HepG2 (cell line): ENCODE data around the gene METTL27. TPM values are rescaled to one million over a fixed set of nuclear protein-coding genes. Genes with fewer than 3 reads are reported as not detected.

ENCODE experiments used
- FOXJ3 ChIP-seq: sonication (generic); formaldehyde crosslinking; IDR thresholded peaks from 2 replicates; pipeline ENCODE4 v1.4.0; 2020; ENCODE audit warnings: missing genetic modification reagents, mild to moderate bottlenecking, borderline replicate concordance
- HDAC1 ChIP-seq: sonication (generic); formaldehyde crosslinking; IDR thresholded peaks from 2 replicates; pipeline ENCODE4 v1.5.1; 2020; ENCODE audit warnings: mild to moderate bottlenecking, missing genetic modification reagents
- HNRNPUL1 ChIP-seq: fragments of 200-400 bp; formaldehyde crosslinking; IDR thresholded peaks from 2 replicates; pipeline ENCODE4 v1.6.1; 2017; ENCODE audit warnings: low read depth, mild to moderate bottlenecking, low read length, moderate library complexity
- HOXD1 ChIP-seq: sonication (generic); formaldehyde crosslinking; IDR thresholded peaks from 2 replicates; pipeline ENCODE4 v1.5.0; 2020; ENCODE audit warnings: missing genetic modification reagents
- JUN ChIP-seq: sonication (generic); formaldehyde crosslinking; IDR thresholded peaks from 2 replicates; pipeline ENCODE4 v1.4.0; 2020; ENCODE audit warnings: mild to moderate bottlenecking, missing genetic modification reagents
- KAT7 ChIP-seq: IDR thresholded peaks from 2 replicates; pipeline ENCODE4 v1.6.1; 2018; ENCODE audit warnings: borderline replicate concordance, missing compliant biosample characterization
- KDM3A ChIP-seq: IDR thresholded peaks from 2 replicates; pipeline ENCODE4 v1.6.1; 2018; ENCODE audit warnings: low read depth, missing compliant biosample characterization
- MEIS1 ChIP-seq: sonication (generic); formaldehyde crosslinking; IDR thresholded peaks from 2 replicates; pipeline ENCODE4 v1.9.0; 2021; ENCODE audit warnings: mild to moderate bottlenecking, missing genetic modification reagents, moderate library complexity, borderline replicate concordance
- NONO ChIP-seq, 2 experiments: fragments of 450-650 bp in 1 of 2; sonication (generic) in 1 of 2; formaldehyde crosslinking in 1 of 2; IDR thresholded peaks in 1 of 2; conservative IDR thresholded peaks in 1 of 2; 2 replicates each; pipeline versions ENCODE4 v1.6.1 to v1.8.0; 2017 to 2022; ENCODE audit warnings: mild to moderate bottlenecking in 1 of 2, missing genetic modification reagents in 1 of 2, moderate library complexity in 1 of 2
- RFXAP ChIP-seq: sonication (generic); formaldehyde crosslinking; IDR thresholded peaks from 2 replicates; pipeline ENCODE4 v1.4.0; 2020; ENCODE audit warnings: missing genetic modification reagents, borderline replicate concordance
- TCF12 ChIP-seq, 2 experiments: fragments of 450-650 bp in 1 of 2; sonication (generic) in 1 of 2; formaldehyde crosslinking in 1 of 2; IDR thresholded peaks; 2 replicates each; pipeline versions ENCODE4 v1.6.1 to v1.8.0; 2017 to 2022; ENCODE audit warnings: antibody characterized with exemption in 1 of 2, mild to moderate bottlenecking in 1 of 2, missing genetic modification reagents in 1 of 2, moderate library complexity in 1 of 2
- U2AF1 ChIP-seq: fragments of 200-400 bp; formaldehyde crosslinking; optimal IDR thresholded peaks from 2 replicates; pipeline ENCODE3; 2017; ENCODE audit warnings: mild to moderate bottlenecking, low read depth, low read length
- YY1 ChIP-seq: IDR thresholded peaks from 2 replicates; pipeline ENCODE4 v1.6.1; 2011; ENCODE audit warnings: low read length, low read depth, moderate library complexity, mild to moderate bottlenecking; ENCODE audit not compliant: insufficient read depth, insufficient replicate concordance
- ZFP62 ChIP-seq: sonication (generic); formaldehyde crosslinking; IDR thresholded peaks from 2 replicates; pipeline ENCODE4 v1.4.0; 2020; ENCODE audit warnings: missing genetic modification reagents
- ZMYM3 ChIP-seq: sonication (generic); formaldehyde crosslinking; IDR thresholded peaks from 2 replicates; pipeline ENCODE4 v1.5.1; 2020; ENCODE audit warnings: mild to moderate bottlenecking, missing genetic modification reagents
- ZNF550 ChIP-seq: sonication (generic); formaldehyde crosslinking; IDR thresholded peaks from 2 replicates; pipeline ENCODE4 v1.4.0; 2020; ENCODE audit warnings: mild to moderate bottlenecking, missing genetic modification reagents, borderline replicate concordance
- ZNF660 ChIP-seq: sonication (generic); formaldehyde crosslinking; IDR thresholded peaks from 2 replicates; pipeline ENCODE4 v1.5.1; 2020; ENCODE audit warnings: mild to moderate bottlenecking, low read depth, missing genetic modification reagents, borderline replicate concordance
- ZNF788 ChIP-seq: sonication (generic); formaldehyde crosslinking; IDR thresholded peaks from 2 replicates; pipeline ENCODE4 v1.5.0; 2020; ENCODE audit warnings: mild to moderate bottlenecking, missing genetic modification reagents, borderline replicate concordance
- ZNF792 ChIP-seq: IDR thresholded peaks from 2 replicates; pipeline ENCODE4 v1.6.1; 2016
- polyA plus RNA-seq, 8 experiments: library from polyadenylated mRNA; depleted of rRNA in 3 of 8; stranded (reverse) in 7 of 8; unstranded in 1 of 8; fragments of >200 nt; fragmentation: Illumina TruSeq in 4 of 8; extraction: Trizol in 4 of 8; gene quantifications; 2 replicates each; pipeline versions ENCODE4 v1.2.1 to v1.2.3, GENCODE V29; 2011 to 2016; ENCODE audit warnings: low read depth in 4 of 8, missing spikeins in 1 of 8, mixed read lengths in 1 of 8; ENCODE audit not compliant: insufficient read depth in 1 of 8
- total RNA-seq, 5 experiments: library from RNA; depleted of rRNA; stranded (reverse); fragments of >200 nt; fragmentation: Illumina TruSeq; extraction: Trizol; gene quantifications; 2 replicates each; pipeline ENCODE4 v1.2.3, GENCODE V29; 2016; ENCODE audit warnings: low read depth in 1 of 5
- TF ChIP-seq, protein P1 (sequence below): sonication (generic); formaldehyde crosslinking; IDR thresholded peaks from 2 replicates; pipeline ENCODE4 v1.4.0; 2020; ENCODE audit warnings: missing genetic modification reagents, borderline replicate concordance
- TF ChIP-seq, protein P2 (sequence below): sonication (generic); formaldehyde crosslinking; IDR thresholded peaks from 2 replicates; pipeline ENCODE4 v1.4.0; 2020; ENCODE audit warnings: mild to moderate bottlenecking, missing genetic modification reagents
- TF ChIP-seq, protein P3 (sequence below): sonication (generic); formaldehyde crosslinking; IDR thresholded peaks from 2 replicates; pipeline ENCODE4 v1.8.0; 2022; ENCODE audit warnings: mild to moderate bottlenecking, missing genetic modification reagents, moderate library complexity

The METTL27 gene
- total and polyA plus RNA-seq, 2 of the 13 experiments (the other 11 are each of a cell fraction or from before 2014, with no cell fraction given), result 2.0 to 3.0 TPM

DNA sequence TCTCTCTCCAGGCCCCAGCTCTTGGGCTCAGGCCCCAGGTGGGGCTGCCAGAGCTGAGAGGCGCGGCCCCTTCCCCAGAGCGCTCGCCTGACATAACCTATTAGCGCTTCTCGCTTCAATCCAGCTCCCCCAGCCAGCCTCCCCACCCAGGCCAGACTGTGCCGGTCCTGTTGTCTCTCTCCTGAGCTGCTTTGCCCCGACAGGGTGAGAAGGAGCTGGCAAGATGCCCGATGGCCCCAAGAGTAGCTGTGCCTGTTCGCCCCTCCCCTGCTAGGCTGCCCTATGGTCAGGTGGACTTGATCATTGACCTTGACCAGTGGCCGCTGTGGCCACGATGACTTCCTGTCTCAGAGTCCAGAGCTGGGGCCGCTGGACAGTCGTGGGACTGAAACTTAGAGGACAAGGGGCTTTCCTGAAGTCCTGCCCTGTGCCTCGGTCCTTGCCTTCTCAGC is 27.8 kb upstream of the METTL27 start (continued):
- TF ChIP-seq, protein P1, sequence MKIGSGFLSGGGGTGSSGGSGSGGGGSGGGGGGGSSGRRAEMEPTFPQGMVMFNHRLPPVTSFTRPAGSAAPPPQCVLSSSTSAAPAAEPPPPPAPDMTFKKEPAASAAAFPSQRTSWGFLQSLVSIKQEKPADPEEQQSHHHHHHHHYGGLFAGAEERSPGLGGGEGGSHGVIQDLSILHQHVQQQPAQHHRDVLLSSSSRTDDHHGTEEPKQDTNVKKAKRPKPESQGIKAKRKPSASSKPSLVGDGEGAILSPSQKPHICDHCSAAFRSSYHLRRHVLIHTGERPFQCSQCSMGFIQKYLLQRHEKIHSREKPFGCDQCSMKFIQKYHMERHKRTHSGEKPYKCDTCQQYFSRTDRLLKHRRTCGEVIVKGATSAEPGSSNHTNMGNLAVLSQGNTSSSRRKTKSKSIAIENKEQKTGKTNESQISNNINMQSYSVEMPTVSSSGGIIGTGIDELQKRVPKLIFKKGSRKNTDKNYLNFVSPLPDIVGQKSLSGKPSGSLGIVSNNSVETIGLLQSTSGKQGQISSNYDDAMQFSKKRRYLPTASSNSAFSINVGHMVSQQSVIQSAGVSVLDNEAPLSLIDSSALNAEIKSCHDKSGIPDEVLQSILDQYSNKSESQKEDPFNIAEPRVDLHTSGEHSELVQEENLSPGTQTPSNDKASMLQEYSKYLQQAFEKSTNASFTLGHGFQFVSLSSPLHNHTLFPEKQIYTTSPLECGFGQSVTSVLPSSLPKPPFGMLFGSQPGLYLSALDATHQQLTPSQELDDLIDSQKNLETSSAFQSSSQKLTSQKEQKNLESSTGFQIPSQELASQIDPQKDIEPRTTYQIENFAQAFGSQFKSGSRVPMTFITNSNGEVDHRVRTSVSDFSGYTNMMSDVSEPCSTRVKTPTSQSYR (CRISPR knock-in tag), result peak; percentile 33; the same call in 1 of the 2 replicates
- no peak for TF ChIP-seq MEIS1 (CRISPR knock-in tag)
- no peak for TF ChIP-seq TCF12 (IDR thresholded peaks at IDR 0.05)
- TF ChIP-seq TCF12 (CRISPR knock-in tag; IDR thresholded peaks at IDR 0.05), result peak; percentile 70; the same call in 1 of the 2 replicates
- TF ChIP-seq HOXD1 (CRISPR knock-in tag), result no peak
- TF ChIP-seq JUN (CRISPR knock-in tag), result no peak
- TF ChIP-seq, protein P2, sequence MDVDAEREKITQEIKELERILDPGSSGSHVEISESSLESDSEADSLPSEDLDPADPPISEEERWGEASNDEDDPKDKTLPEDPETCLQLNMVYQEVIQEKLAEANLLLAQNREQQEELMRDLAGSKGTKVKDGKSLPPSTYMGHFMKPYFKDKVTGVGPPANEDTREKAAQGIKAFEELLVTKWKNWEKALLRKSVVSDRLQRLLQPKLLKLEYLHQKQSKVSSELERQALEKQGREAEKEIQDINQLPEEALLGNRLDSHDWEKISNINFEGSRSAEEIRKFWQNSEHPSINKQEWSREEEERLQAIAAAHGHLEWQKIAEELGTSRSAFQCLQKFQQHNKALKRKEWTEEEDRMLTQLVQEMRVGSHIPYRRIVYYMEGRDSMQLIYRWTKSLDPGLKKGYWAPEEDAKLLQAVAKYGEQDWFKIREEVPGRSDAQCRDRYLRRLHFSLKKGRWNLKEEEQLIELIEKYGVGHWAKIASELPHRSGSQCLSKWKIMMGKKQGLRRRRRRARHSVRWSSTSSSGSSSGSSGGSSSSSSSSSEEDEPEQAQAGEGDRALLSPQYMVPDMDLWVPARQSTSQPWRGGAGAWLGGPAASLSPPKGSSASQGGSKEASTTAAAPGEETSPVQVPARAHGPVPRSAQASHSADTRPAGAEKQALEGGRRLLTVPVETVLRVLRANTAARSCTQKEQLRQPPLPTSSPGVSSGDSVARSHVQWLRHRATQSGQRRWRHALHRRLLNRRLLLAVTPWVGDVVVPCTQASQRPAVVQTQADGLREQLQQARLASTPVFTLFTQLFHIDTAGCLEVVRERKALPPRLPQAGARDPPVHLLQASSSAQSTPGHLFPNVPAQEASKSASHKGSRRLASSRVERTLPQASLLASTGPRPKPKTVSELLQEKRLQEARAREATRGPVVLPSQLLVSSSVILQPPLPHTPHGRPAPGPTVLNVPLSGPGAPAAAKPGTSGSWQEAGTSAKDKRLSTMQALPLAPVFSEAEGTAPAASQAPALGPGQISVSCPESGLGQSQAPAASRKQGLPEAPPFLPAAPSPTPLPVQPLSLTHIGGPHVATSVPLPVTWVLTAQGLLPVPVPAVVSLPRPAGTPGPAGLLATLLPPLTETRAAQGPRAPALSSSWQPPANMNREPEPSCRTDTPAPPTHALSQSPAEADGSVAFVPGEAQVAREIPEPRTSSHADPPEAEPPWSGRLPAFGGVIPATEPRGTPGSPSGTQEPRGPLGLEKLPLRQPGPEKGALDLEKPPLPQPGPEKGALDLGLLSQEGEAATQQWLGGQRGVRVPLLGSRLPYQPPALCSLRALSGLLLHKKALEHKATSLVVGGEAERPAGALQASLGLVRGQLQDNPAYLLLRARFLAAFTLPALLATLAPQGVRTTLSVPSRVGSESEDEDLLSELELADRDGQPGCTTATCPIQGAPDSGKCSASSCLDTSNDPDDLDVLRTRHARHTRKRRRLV (CRISPR knock-in tag), result no peak
- peak; percentile 42; the same call in 1 of the 2 replicates for TF ChIP-seq KDM3A (CRISPR knock-in tag)
- no peak for TF ChIP-seq HNRNPUL1
- no peak for TF ChIP-seq FOXJ3 (CRISPR knock-in tag)
- TF ChIP-seq RFXAP (CRISPR knock-in tag), result no peak
- no peak for TF ChIP-seq ZNF550 (CRISPR knock-in tag)
- TF ChIP-seq ZNF660, result no peak
- no peak for TF ChIP-seq ZFP62 (CRISPR knock-in tag)
- no peak for TF ChIP-seq YY1
- TF ChIP-seq NONO (IDR thresholded peaks at IDR 0.05), result no peak
- TF ChIP-seq NONO (CRISPR knock-in tag; conservative IDR thresholded peaks at IDR 0.05), result 0 out of 2 replicates have a peak, but pooled peaks have one; percentile 47
- peak; percentile 86 for TF ChIP-seq HDAC1 (CRISPR knock-in tag)
- peak; percentile 65; the same call in 1 of the 2 replicates for TF ChIP-seq ZNF792 (CRISPR knock-in tag)
- peak; percentile 54; the same call in 1 of the 2 replicates for TF ChIP-seq ZMYM3 (CRISPR knock-in tag)
- TF ChIP-seq KAT7, result no peak
- no peak for TF ChIP-seq U2AF1
- TF ChIP-seq ZNF788 (CRISPR knock-in tag), result peak; percentile 27; the same call in 1 of the 2 replicates
- TF ChIP-seq, protein P3, sequence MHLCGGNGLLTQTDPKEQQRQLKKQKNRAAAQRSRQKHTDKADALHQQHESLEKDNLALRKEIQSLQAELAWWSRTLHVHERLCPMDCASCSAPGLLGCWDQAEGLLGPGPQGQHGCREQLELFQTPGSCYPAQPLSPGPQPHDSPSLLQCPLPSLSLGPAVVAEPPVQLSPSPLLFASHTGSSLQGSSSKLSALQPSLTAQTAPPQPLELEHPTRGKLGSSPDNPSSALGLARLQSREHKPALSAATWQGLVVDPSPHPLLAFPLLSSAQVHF, result no peak
